Peyer's patch (tissue), 4 donors: ENCODE measurements around the gene RFPL2. TPM values are rescaled to one million over a fixed set of nuclear protein-coding genes. Genes with fewer than 3 reads are reported as not detected.
"Not testable (repeated sequence)": the region's sequence is repeated elsewhere in the genome, so short reads cannot be mapped to it uniquely, and the experiment has no call there.

ENCODE experiments used
- DNase-seq, 3 donors: peaks; one replicate each; pipeline ENCODE4 v3.0.0-alpha.2; 2017 to 2019
- H3K27ac ChIP-seq, 4 donors: fragments of 200-600 bp; sonication (generic); one replicate each; pipeline ENCODE4 v1.5.1; 2016 to 2019
- H3K27me3 ChIP-seq, 2 donors: fragments of 200-600 bp; sonication (generic); one replicate each; pipeline ENCODE4 v1.5.1; 2019
- H3K36me3 ChIP-seq, 3 donors: fragments of 200-600 bp; sonication (generic); one replicate each; pipeline ENCODE4 v1.5.1; 2016 to 2019
- H3K4me1 ChIP-seq, 4 donors: fragments of 200-600 bp; sonication (generic); one replicate each; pipeline ENCODE4 v1.5.1; 2016 to 2019
- H3K4me3 ChIP-seq, 4 donors: fragments of 200-600 bp; sonication (generic); 1 replicate in 3 of 4; 2 replicates in 1 of 4; pipeline ENCODE4 v1.5.1; 2016 to 2019; ENCODE audit warnings: mild to moderate bottlenecking in 1 of 4
- H3K9me3 ChIP-seq, 4 donors: fragments of 200-600 bp; sonication (generic); one replicate each; pipeline ENCODE4 v1.5.1; 2016 to 2019; ENCODE audit warnings: mild to moderate bottlenecking in 1 of 4
- CTCF ChIP-seq, 6 experiments: fragments of 450-650 bp in 4 of 6; fragments of 200-600 bp in 2 of 6; sonication (generic) in 1 of 6; IDR thresholded peaks; one replicate each; pipeline ENCODE4 v1.5.1; 2017 to 2019; ENCODE audit warnings: antibody characterized with exemption in 6 of 6, mild to moderate bottlenecking in 3 of 6, moderate library complexity in 1 of 6
- POLR2A ChIP-seq, 2 donors: fragments of 450-650 bp; IDR thresholded peaks; one replicate each; pipeline ENCODE4 v1.5.1; 2017; ENCODE audit warnings: antibody characterized with exemption in 2 of 2, mild to moderate bottlenecking in 2 of 2, moderate library complexity in 2 of 2
- small RNA-seq, 2 donors: library from RNA; depleted of rRNA; stranded (forward); fragments of <200 nt; gene quantifications; one replicate each; pipeline ENCODE3, GENCODE V24; 2016
- total RNA-seq, 4 donors: library from RNA; depleted of rRNA; stranded (reverse); fragments of >200 nt; gene quantifications; one replicate each; pipeline ENCODE4 v1.1.0, GENCODE V29; 2016

Gene RFPL2
- total RNA-seq, 4 donors from 2014 or later, result not detected

- H3K4me3 ChIP-seq, H3K27me3 ChIP-seq, H3K27ac ChIP-seq, H3K9me3 ChIP-seq, H3K36me3 ChIP-seq, DNase-seq, H3K4me1 ChIP-seq: not testable (repeated sequence)
Measured at GRCh38 chr22:32147128-32147527, 57.7 kb downstream of the RFPL2 start.

GRCh38 chr22:32144496-32145274 lies 60.2 kb downstream of the RFPL2 start:
- DNase-seq, result peak in 2 of 3 donors; percentile 11 to 23
- Histone ChIP-seq H3K36me3 (no peaks in the 10 kb centered on the region), H3K4me3 (no peak overlapping the region), H3K27ac (no peak overlapping the region), H3K27me3 (no peaks in the 10 kb centered on the region), H3K9me3 (peaks cover 0 to 4% (median 0%) of the 10 kb centered on the region in 4 donors), H3K4me1 (no peaks in the 10 kb centered on the region)
- TF ChIP-seq POLR2A (IDR thresholded peaks at IDR 0.05) (no peak), CTCF (IDR thresholded peaks at IDR 0.05) (no peak)

- DNase-seq, result no peak
- no peak for TF ChIP-seq POLR2A (IDR thresholded peaks at IDR 0.05)
- no peak for TF ChIP-seq CTCF (IDR thresholded peaks at IDR 0.05)
- Histone ChIP-seq H3K4me1 (no peaks in the 10 kb centered on the region), H3K36me3 (no peaks in the 10 kb centered on the region), H3K9me3 (peaks cover 0 to 4% (median 0%) of the 10 kb centered on the region in 4 donors), H3K27me3 (no peaks in the 10 kb centered on the region), H3K4me3 (no peak overlapping the region), H3K27ac (peak overlapping the region in 1 of 4 donors; percentile 42)
Measured at GRCh38 chr22:32142600-32142999, 62.3 kb downstream of the RFPL2 start.

GRCh38 chr22:32140688-32141087 lies 64.2 kb downstream of the RFPL2 start:
- H3K4me1 ChIP-seq, H3K9me3 ChIP-seq, H3K27ac ChIP-seq, H3K27me3 ChIP-seq, DNase-seq, H3K36me3 ChIP-seq, H3K4me3 ChIP-seq: not testable (repeated sequence)
- TF ChIP-seq CTCF (IDR thresholded peaks at IDR 0.05), result peak in 2 of 6 experiments; percentile 20 to 28

Small RNA genes lying within 50 kb of the gene (small RNA-seq; reads per million reads assigned to genes)
- gene RF02171, result 0 reads per million in 2 donors

Other genes starting within 250 kb of the RFPL2 start
- 1,000 to 10,000 TPM in 3 of 4 donors, 10 to 100 TPM in 1; 14.0 to 1,055 (median 1,005) TPM for gene SLC5A1, start 161.8 kb downstream of the RFPL2 start, total RNA-seq
- not detected for gene C22orf42, start 45.8 kb downstream of the RFPL2 start, total RNA-seq
- gene SLC5A4, start 50.3 kb upstream of the RFPL2 start, total RNA-seq, result 10 to 100 TPM in 2 of 4 donors, 1 to 10 TPM in 2; 1.7 to 56.9 (median 19.0) TPM
- gene RFPL3, start 152.8 kb upstream of the RFPL2 start, total RNA-seq, result not detected
- 100 to 1,000 TPM in 3 of 4 donors, 10 to 100 TPM in 1; 62.7 to 181 (median 126) TPM for gene RTCB, start 207.2 kb upstream of the RFPL2 start, total RNA-seq